ENCODE results near the gene ACOX2.
"Not testable (repeated sequence)": the region's sequence is repeated elsewhere in the genome, so short reads cannot be mapped to it uniquely, and the experiment has no call there.

ACOX2 gene

DNA sequence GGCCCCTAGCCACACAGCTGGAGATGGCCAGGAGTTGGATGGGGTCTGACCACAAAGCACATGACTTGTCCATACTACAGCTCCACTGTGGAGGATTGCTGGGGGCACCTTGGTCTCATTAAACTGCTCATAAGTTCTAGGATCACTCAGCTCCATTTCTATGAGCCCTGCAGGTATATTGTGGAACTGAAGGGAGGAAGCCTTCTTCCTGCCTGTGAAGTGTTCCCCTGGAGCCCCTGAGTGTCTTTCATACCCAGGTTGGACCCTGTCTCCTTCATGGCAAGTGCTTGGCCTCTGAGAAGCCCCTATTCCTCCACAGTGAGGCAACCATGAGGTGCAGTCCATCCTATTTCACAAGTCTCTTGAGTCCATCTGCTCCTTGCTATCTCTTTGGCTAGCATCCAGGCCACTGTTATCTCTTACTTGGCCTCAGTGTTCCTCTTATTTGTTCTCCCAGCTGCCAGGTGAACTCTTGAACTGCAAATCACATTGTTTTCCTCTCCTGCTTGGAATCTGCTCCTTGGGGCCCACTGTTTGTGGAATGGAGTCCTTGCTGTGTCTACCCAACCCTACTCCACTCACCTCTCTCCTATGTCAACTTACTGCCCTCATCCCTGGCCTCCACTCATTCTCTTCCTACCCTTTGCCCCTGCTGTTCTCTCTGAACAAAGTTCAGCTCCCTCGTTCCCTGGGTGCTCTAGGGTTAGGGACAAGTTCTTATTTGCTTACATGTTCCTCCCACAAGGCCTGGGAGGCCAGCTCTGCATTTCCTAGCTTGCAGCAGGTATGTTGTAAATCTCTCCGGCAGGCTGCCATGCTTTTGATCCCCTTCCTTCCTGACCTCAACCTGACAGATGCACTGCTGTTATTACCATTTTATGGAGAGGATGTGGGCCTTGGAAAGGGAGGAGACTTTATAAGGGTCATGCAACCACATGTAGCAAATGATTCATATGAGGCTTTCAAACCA, 1.2 kb downstream of the ACOX2 start:
- FAIRE-seq (no peak), DNase-seq (ENCODE audit: insufficient read length, low spot score) (no peak)

DNA sequence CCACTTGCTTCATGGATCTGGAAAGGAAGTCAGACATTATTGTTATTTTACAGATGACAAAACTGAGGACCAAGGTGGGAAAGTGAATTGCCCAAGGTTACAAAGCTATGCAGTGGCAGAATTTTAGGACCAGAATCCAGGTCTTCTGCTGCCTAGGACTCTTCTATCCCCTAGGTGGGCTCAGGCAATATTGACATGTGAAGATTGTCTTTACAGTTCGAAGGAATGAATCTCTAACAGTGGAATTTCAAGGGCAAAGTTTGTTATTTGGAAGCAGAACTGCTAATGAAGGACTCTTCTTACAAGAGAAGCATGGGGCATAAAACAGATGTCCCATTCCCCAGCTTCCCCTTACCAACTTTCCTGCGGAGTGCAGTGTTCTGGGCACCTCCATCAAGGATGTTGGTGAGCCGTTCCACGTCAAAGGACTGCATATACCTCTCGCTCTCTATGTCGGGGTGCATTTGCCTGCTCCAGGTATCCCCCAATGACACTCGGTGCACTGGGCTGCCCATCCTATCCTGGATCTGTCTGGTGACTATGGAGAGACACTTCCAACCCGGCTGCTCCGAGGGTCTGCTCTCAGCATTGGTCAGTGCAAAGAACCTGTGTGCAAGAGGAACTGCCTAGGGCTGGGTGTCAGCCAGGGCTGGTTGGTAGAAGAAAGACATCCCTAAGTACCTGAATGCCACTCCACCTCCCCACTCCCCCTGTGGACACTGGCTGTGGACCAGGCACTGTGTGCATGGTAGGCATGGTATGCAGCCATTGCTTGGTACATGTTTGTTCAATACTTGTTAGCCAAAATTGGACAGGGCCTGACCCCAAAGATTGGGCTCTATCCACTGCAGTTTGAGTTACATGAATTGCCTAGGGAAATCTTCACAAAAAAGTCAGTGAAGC, 2.1 kb downstream of the ACOX2 start:
- FAIRE-seq, result no peak

GRCh38 chr3:58532794-58533220, 4.2 kb downstream of the ACOX2 start:
- DNase-seq (ENCODE audit: insufficient read length, low spot score) (peak; percentile 80), FAIRE-seq (peak; percentile 89)

More for the DNA sequence above, 2.1 kb downstream of the ACOX2 start:
- DNase-seq (ENCODE audit: insufficient read length, low spot score), result no peak

DNA sequence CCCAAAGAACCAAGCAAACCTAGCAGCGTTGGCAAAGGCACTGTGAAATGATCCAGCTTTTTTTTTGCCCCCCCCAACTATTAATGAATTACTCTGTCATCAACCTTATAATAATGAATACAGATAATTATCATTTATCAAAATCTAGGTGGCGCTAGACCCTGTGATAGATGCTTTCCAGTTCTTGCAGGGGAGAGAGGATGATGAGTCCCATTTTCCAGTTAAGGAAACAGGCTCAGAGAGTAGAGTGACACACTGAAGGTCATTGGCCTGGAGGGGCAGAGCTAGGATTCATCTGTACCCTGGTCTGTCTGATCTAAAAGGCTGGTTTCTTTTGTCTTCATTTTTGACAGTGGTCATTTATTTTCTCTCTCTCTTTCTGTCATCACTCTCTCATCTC, 5.0 kb downstream of the ACOX2 start:
- DNase-seq (ENCODE audit: insufficient read length, low spot score), result no peak
- no peak for FAIRE-seq

DNA sequence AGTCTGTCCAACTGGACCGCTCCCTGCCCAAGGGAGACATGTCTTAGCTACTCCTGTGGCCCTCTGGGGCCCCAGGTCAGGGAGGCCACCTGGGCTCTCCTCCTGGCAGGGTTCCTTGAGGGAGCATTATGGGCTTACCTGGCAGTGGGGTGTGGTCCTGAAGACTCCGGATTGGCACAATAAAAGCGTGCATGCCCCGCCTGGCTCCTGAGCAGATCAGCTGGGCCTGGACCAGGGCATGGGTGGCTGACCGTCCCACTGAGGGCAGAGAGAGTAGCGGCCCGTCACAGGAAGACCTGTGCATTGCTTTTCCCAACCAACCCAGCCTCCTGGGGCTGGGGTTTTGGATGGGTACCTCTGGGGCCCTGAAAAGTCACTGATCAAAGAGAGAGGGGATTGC, 5.4 kb downstream of the ACOX2 start:
- no peak for FAIRE-seq
- DNase-seq (ENCODE audit: insufficient read length, low spot score), result no peak

DNA sequence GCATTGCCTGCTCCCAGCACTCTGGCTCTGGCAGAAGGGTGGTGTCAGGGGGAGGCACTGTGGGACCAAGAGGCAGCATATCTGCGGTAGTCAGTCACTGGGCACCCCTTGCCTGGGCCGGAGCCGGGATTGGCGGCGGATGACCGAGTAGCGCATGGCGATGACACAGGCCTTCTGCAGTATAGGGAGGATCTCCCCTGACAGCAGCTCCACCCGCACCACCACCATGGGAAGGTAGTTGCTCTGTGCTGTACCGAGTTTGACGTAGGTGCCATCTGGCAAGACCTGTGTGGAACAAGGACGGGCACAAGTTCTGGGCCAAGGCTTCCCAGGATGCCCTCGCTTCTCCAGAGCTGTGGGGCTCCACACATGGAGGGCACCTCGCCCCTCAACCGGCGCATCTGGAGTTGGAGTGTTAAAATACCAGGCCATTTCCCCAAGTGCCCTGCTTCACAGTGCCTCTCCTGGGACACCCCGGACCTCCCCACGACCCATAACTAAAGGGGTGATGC, 6.6 kb downstream of the ACOX2 start:
- FAIRE-seq, result no peak
- DNase-seq (ENCODE audit: insufficient read length, low spot score), result no peak

DNA sequence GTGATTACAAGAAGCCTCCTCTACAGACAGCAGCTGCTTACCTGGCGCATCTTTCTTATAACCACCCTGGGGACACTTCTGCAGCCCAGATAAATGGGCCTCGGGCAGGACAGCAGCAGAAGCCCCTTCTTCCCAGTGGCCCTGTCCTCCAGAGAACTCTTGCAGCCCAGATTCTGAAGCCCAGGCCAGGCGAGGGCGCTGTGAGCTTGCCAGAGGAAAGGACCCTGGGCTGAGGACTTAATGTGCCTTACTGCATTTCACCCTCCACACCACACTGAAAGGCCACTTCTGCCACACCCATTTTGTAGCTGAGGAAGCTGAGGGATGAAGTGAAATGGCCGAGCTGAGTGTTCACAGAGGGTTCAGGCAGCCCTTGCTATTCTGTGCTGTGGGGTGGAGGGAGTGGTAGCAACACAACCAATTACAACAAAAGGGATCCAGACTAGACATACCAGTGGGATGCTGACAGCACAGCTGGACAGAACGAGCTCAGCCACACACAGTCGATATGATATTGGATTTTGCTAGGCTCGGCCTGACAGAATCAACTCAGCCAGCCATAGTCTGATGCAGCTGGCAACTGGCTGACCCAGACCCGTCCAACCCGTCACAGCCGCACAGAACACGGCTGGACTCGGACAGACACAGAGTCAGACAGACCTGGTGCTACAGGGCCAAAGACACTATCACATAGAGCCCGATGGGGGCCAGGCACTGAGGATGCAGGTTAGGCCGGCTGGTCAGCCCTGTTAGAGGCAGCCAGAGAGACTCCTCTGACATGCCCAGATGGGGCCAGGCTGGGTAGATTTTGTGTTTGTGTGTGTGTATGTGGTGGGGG, 7.3 kb downstream of the ACOX2 start:
- DNase-seq (ENCODE audit: insufficient read length, low spot score) (no peak), FAIRE-seq (no peak)

DNA sequence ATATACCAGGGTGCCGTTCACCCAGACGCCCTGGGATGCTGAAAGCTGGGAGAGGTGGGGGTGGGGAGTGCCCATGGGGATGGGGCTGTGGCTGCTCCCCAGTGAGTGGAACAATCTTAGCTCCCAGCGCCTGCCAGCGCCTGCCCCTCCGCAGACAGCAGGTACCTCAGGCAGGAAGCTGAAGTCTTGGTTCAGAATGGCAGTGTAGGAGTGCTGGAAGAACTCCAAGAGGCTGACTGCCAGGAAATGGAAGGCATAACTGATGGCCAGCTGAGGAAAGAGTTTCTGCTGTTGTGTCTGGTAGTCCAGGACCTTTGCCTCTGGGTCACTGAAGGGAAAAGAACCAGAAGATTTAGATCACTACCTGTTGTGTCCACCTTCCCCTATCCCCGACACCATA, 8.4 kb downstream of the ACOX2 start:
- DNase-seq (ENCODE audit: insufficient read length, low spot score), result no peak
- no peak for FAIRE-seq

DNA sequence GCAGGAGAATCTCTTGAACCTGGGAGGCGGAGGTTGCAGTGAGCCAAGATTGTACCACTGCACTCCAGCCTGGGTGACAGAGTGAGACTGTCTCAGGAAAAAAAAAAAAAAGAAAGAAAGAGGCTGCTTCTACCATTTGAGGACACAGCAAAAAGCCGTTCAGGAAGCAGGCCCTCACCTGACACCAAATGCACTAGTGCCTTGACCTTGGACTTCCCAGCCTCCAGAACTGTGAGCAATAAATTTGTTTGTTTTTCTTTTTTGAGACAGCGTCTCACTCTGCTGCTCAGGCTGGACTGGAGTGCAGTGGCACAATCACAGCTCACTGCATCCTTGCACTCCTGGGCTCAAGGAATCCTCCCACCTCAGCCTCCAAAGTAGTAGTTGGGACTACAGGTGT, 9.6 kb downstream of the ACOX2 start:
- FAIRE-seq; DNase-seq (ENCODE audit: insufficient read length, low spot score): not testable (repeated sequence)

DNA sequence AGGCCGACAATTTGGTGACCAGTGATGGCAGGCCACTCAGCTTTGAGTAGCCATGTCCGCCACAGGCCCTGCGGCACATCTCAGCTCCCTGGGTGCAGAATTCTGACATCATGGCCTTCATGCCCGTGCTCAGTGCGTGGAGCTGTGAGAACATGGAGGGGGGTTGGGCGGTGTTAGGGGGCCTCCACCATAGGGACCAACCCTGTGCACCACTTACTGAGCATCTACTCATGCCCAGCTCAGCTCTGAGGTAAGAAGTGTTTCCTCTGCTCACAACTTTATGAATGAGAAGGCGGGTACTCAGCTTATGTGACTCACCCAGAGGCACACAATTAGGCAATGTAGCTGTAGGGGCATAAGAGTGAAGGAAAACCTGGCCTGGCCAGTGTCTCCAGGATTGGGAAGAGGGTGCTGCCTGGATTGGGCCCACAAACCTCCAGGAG, 10.5 kb downstream of the ACOX2 start:
- FAIRE-seq (no peak), DNase-seq (ENCODE audit: insufficient read length, low spot score) (no peak)

DNA sequence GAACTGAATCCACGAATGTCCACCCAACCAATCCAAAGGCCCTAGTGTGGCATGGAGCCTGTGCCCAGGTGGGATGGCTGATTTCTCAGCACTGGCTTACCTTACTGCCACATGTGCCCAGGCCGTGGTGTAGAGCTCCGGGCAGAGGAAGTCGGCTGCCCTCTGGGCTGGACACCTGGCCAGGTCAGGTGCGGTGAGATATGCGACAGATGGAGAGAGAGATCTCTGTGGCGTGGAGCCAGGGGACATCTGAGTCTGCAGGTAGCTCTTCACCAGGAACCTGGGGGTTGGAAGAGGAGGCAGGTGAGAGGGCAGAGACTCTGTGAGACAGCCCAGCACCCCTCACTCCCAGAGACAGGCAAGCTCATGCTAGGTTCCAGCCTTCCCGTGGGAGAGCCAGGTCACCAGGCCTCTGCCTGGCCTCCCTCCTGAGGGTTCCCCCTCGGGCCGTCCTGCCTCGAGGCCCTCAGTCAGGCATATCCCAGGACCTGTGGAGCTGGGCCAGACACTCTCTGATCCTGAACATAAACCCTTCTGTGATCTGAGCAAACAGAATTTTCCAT, 12.6 kb downstream of the ACOX2 start:
- DNase-seq (ENCODE audit: insufficient read length, low spot score), result no peak
- no peak for FAIRE-seq

DNA sequence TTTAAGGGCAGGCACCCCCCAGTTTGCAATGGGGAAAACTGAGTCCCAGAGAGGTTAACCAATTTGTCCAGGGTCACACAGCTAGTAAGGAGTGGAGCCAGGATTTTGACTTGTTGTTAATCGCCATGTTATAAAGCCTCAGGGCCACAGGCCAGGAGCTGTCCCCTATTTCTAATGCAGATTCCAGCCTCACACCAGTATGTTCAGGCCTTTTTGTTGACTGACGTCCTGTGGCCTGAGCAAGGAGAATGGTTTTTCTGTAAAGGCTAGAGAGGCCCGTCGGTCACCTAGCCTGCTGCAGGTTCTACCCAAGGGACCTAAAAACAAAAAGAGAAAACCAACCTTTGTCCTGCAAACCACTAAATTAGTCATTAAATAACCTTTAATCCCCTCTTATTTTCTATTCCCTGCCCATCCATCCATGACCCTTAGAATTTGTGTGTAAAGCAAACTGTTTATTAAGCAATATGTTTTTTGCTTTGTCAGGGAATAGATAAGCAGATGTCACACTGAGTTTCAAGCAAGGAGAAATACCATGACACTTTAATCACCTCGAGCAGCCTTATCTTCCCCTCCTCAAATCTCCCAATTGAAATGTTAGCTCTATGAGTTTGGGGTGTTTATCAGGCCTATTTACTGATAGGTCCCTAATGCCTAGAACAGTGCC, 14.1 kb downstream of the ACOX2 start:
- FAIRE-seq (no peak), DNase-seq (ENCODE audit: insufficient read length, low spot score) (no peak)

DNA sequence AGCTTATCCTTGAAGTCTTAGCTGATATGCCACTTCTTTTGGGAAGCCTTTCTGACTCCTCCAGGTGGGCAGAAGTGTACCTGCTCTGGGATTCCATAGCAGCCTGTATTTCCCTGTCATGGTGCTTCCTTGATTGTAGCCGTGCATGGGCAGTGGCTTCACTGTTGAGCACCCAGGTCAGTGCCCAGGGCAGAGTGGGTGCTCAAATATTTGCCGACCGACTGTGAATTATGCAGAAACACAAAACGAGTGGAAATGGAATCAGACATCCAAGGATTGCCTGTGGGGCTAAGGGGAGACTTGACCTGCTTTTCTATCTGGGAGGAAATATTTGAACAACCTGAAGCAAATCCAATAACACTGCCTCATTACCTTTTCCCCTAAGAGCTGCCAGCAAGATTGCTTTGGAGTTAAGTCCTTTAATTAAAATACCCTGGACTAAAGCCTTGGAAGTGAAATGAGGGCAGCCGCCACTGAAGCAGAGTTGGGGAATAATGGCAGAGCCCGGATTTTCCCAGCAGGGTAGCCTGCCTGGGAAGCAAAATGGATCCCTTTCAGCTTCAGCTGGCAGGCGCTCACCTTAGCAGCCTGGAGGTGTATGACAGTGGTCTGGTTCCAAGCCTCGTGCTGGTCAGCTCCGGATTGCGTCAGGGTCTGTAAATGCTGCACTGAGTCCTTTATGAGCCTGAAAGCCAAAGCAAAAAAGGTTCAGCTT, 14.9 kb downstream of the ACOX2 start:
- DNase-seq (ENCODE audit: insufficient read length, low spot score) (no peak), FAIRE-seq (no peak)

DNA sequence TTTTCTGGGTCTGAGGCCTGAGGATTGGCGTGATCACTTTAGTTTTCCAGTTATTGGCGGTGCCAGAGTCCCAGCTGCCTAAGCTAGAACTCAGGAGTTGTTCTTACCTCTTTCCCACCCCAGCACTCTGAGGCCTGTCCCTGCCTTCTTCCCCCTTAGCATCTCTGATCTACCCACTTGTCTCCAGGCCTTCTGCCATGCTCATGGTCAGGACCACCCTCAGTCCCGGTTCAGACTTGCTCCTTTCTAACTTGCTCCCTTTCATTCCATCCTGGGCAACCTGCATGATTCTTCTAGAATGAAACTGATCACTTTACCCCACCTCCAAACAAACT, 15.7 kb downstream of the ACOX2 start:
- FAIRE-seq, result no peak
- no peak for DNase-seq (ENCODE audit: insufficient read length, low spot score)

DNA sequence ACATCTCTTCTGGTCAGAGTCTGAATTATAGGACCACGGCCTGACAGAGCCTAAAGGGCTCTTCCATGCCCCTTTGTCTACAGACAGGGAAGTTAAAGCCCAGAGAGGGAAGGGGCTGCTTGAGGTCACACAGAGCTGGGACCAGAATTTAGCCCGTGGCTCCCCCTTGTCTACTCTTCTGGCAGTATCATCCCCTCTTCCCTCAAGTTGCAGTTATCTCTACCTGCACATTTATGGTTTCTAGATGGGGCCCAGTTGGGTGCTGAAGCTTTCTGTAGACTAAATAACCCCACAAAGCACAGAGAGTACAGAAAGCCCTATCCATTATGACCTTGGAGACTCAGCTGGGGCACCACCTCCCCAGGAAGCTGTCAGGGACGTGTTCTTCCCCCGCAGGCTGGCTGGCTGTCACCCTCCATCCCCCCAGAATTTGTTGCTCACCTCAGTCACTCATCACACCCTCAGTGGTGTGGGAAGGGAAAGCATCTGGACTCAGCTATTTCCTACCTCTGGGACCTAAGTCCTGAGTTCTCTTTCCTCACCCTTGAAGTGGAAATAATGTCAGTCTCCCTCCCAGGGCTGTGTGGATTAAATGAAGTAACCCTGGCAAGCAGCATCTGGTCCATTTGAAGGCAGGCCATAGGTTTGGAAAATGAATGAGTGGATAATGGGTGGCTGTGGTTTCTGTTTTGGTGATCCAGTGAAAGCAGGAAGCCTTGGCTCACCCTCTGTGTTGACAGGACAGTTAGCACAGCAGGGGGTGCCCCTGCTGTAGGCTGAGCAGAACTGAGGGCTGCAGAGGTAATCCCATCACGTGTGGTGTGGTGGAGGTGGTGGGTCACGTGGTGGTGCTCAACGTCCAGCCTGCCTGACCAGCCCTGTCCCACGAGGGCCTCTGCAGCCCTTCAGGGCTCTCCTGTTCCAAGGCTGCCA, 16.3 kb downstream of the ACOX2 start:
- DNase-seq (ENCODE audit: insufficient read length, low spot score) (no peak), FAIRE-seq (no peak)

- DNase-seq (ENCODE audit: insufficient read length, low spot score) (no peak), FAIRE-seq (no peak)
These were observed 17.2 kb downstream of the ACOX2 start for GRCh38 chr3:58519668-58520402.

DNA sequence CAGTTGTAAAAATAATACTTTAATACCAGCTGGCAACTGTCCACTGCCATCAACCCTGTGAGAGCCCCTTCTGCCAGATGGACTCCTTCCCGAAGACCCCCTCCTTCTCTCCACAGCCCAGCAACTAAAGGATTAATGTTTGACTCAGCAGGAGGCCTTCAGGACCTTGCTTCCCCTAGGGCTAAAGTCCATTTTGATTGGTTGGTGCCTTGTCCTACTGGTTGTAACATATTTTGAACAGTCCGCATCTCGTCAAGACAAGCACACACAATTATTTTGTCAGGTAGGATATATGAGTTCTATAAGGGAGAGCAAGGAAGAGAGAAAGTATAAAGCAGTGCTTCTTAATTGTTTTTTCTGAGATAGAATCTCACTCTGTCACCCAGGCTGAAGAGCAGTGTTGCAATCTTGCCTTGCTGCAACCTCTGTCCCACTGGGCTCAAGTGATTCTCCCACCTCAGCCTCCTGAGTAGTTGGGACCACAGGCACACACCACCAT, 18.6 kb downstream of the ACOX2 start:
- DNase-seq (ENCODE audit: insufficient read length, low spot score), result no peak
- no peak for FAIRE-seq

Measured in GM19239 (cell line).